Neutrophil (primary cell): ENCODE results near the gene RHEB.

Source experiments
- H3K27ac ChIP-seq: fragments of 200-600 bp; sonication (generic); 2 replicates; pipeline ENCODE4 v1.5.1; 2016; ENCODE audit warnings: mild to moderate bottlenecking, moderate library complexity
- H3K27me3 ChIP-seq: fragments of 200-600 bp; sonication (generic); 2 replicates; pipeline ENCODE4 v1.6.0; 2016; ENCODE audit warnings: mild to moderate bottlenecking
- H3K36me3 ChIP-seq: fragments of 200-600 bp; sonication (generic); 2 replicates; pipeline ENCODE4 v1.5.1; 2017
- H3K4me1 ChIP-seq, 2 experiments: fragments of 200-600 bp in 1 of 2; sonication (generic) in 1 of 2; 1 replicate in 1 of 2; 2 replicates in 1 of 2; pipeline versions ENCODE4 v1.5.1 to v1.6.1; 2013 to 2016; ENCODE audit warnings: low read depth in 1 of 2, low read length in 1 of 2, mild to moderate bottlenecking in 1 of 2, moderate library complexity in 1 of 2; ENCODE audit not compliant: control insufficient read depth in 1 of 2, insufficient read depth in 1 of 2
- H3K4me3 ChIP-seq, 2 experiments: fragments of 200-600 bp in 1 of 2; sonication (generic) in 1 of 2; 1 replicate in 1 of 2; 2 replicates in 1 of 2; pipeline ENCODE4 v1.5.1; 2013 to 2016; ENCODE audit warnings: low read depth in 1 of 2, low read length in 1 of 2, mild to moderate bottlenecking in 1 of 2, moderate library complexity in 1 of 2
- H3K9me3 ChIP-seq: fragments of 200-600 bp; sonication (generic); 2 replicates; pipeline ENCODE4 v1.5.1; 2016
- CTCF ChIP-seq: fragments of 200-600 bp; sonication (generic); IDR thresholded peaks from 2 replicates; pipeline ENCODE4 v1.5.1; 2016; ENCODE audit warnings: antibody characterized with exemption

Gene RHEB

GRCh38 chr7:151481650-151482505 lies 37.8 kb downstream of the RHEB start:
- H3K27ac ChIP-seq = no peak overlapping the region
- no peaks in the 10 kb centered on the region for H3K9me3 ChIP-seq
- TF ChIP-seq CTCF = no peak
- peaks cover 41% of the 10 kb centered on the region for H3K36me3 ChIP-seq
- peaks cover 0 to 12% of the 10 kb centered on the region in 2 experiments for H3K4me1 ChIP-seq
- no peaks in the 10 kb centered on the region for H3K27me3 ChIP-seq
- H3K4me3 ChIP-seq = no peak overlapping the region

GRCh38 chr7:151477867-151478266 lies 41.8 kb downstream of the RHEB start:
- Histone ChIP-seq H3K27me3 (no peaks in the 10 kb centered on the region), H3K9me3 (no peaks in the 10 kb centered on the region), H3K4me1 (peaks cover 4 to 5% of the 10 kb centered on the region in 2 experiments), H3K27ac (no peak overlapping the region), H3K36me3 (peaks cover 18% of the 10 kb centered on the region), H3K4me3 (no peak overlapping the region)
- TF ChIP-seq CTCF = no peak

- H3K27ac ChIP-seq = peak overlapping the region; percentile 68
- no peak overlapping the region for H3K4me3 ChIP-seq
- H3K4me1 ChIP-seq = peaks cover 29 to 31% of the 10 kb centered on the region in 2 experiments
- H3K36me3 ChIP-seq = peaks cover 26% of the 10 kb centered on the region
- H3K9me3 ChIP-seq = no peaks in the 10 kb centered on the region
- no peaks in the 10 kb centered on the region for H3K27me3 ChIP-seq
- TF ChIP-seq CTCF = no peak
These were observed 46.9 kb downstream of the RHEB start for GRCh38 chr7:151472644-151473380.

- H3K27me3 ChIP-seq = no peaks in the 10 kb centered on the region
- H3K4me1 ChIP-seq = peaks cover 29 to 31% of the 10 kb centered on the region in 2 experiments
- H3K9me3 ChIP-seq = no peaks in the 10 kb centered on the region
- H3K36me3 ChIP-seq = peaks cover 45% of the 10 kb centered on the region
- no peak overlapping the region for H3K4me3 ChIP-seq
- H3K27ac ChIP-seq = peak overlapping the region; percentile 68
- no peak for TF ChIP-seq CTCF
These were observed 49.0 kb downstream of the RHEB start for GRCh38 chr7:151470711-151471110.

GRCh38 chr7:151469281-151469680 lies 50.4 kb downstream of the RHEB start:
- peaks cover 29 to 31% of the 10 kb centered on the region in 2 experiments for H3K4me1 ChIP-seq
- H3K27ac ChIP-seq = no peak overlapping the region
- no peak for TF ChIP-seq CTCF
- H3K27me3 ChIP-seq = no peaks in the 10 kb centered on the region
- H3K36me3 ChIP-seq = peaks cover 58% of the 10 kb centered on the region
- H3K9me3 ChIP-seq = no peaks in the 10 kb centered on the region
- no peak overlapping the region for H3K4me3 ChIP-seq
